Stimulated activated CD4-positive, alpha-beta T cell treated with anti-CD3 and anti-CD28 coated beads, Interleukin-1b, Interleukin-23, amount 100 ng/mL, for 1 hour (primary cell): ENCODE data around the gene KCNE2.

ENCODE experiments used
- DNase-seq, 2 donors: peaks; one replicate each; pipeline ENCODE4 v3.0.0-alpha.2; 2020; ENCODE audit warnings: low read depth in 2 of 2

The KCNE2 gene

GRCh38 chr21:34363733-34364132 lies at the start of gene KCNE2:
Gene KCNE2, plus strand, starts transcription at chr21:34364006. Its CDS starts 6,473 bp downstream, at chr21:34370479.
- no peak for DNase-seq

GRCh38 chr21:34319585-34319984 lies 44.2 kb upstream of the KCNE2 start:
- DNase-seq: no peak

- DNase-seq: no peak
Measured at GRCh38 chr21:34320011-34320410, 43.8 kb upstream of the KCNE2 start.

- no peak for DNase-seq
Measured at GRCh38 chr21:34330055-34330454, 33.8 kb upstream of the KCNE2 start.

GRCh38 chr21:34331726-34332125 lies 32.1 kb upstream of the KCNE2 start:
- no peak for DNase-seq

- DNase-seq: no peak
Measured at GRCh38 chr21:34332347-34332746, 31.5 kb upstream of the KCNE2 start.

- DNase-seq: no peak
Measured at GRCh38 chr21:34333121-34333739, 30.6 kb upstream of the KCNE2 start.

- DNase-seq: no peak
Measured at GRCh38 chr21:34335316-34335715, 28.5 kb upstream of the KCNE2 start.

GRCh38 chr21:34336245-34336644 lies 27.6 kb upstream of the KCNE2 start:
- DNase-seq: no peak

- no peak for DNase-seq
Measured at GRCh38 chr21:34336756-34337391, 26.9 kb upstream of the KCNE2 start.

GRCh38 chr21:34337741-34338140 lies 26.1 kb upstream of the KCNE2 start:
- DNase-seq: no peak

- DNase-seq: no peak
Measured at GRCh38 chr21:34338226-34338625, 25.6 kb upstream of the KCNE2 start.

GRCh38 chr21:34340061-34340460 lies 23.7 kb upstream of the KCNE2 start:
- DNase-seq: no peak

- no peak for DNase-seq
Measured at GRCh38 chr21:34342476-34342875, 21.3 kb upstream of the KCNE2 start.

GRCh38 chr21:34343347-34343746 lies 20.5 kb upstream of the KCNE2 start:
- no peak for DNase-seq

- no peak for DNase-seq
Measured at GRCh38 chr21:34343838-34344381, 19.9 kb upstream of the KCNE2 start.

- no peak for DNase-seq
Measured at GRCh38 chr21:34344584-34344983, 19.2 kb upstream of the KCNE2 start.

GRCh38 chr21:34345091-34345871 lies 18.5 kb upstream of the KCNE2 start:
- no peak for DNase-seq

GRCh38 chr21:34345892-34346291 lies 17.9 kb upstream of the KCNE2 start:
- no peak for DNase-seq

- DNase-seq: no peak
Measured at GRCh38 chr21:34348890-34349519, 14.8 kb upstream of the KCNE2 start.

GRCh38 chr21:34351786-34352241 lies 12.0 kb upstream of the KCNE2 start:
- DNase-seq: no peak

GRCh38 chr21:34352556-34352955 lies 11.2 kb upstream of the KCNE2 start:
- DNase-seq: no peak
